ENCODE data around the gene RBM22.

GRCh38 chr5:150651924-150652671, 48.8 kb downstream of the RBM22 start:
- TF ChIP-seq EZH2phosphoT487 (IDR thresholded peaks at IDR 0.05; ENCODE audit: borderline replicate concordance) (no peak), RAD21 (IDR thresholded peaks at IDR 0.05; ENCODE audit: low read depth) (no peak), REST (IDR thresholded peaks at IDR 0.05; ENCODE audit: low read depth) (no peak), POLR2AphosphoS5 (IDR thresholded peaks at IDR 0.05; ENCODE audit: low read depth, low read length) (no peak), ZBTB33 (IDR thresholded peaks at IDR 0.05; ENCODE audit: extremely low read depth, insufficient replicate concordance, low read length) (no peak), POLR2A (IDR thresholded peaks at IDR 0.05; ENCODE audit: borderline replicate concordance, extremely low read depth, insufficient read depth, insufficient read length) (no peak), YY1 (IDR thresholded peaks at IDR 0.05; ENCODE audit: extremely low read depth, insufficient replicate concordance, low read depth, low read length) (no peak), EZH2 (IDR thresholded peaks at IDR 0.05) (no peak), EGR1 (IDR thresholded peaks at IDR 0.05; ENCODE audit: low read depth) (no peak), SRF (IDR thresholded peaks at IDR 0.05; ENCODE audit: low read depth) (no peak), ZNF274 (IDR thresholded peaks at IDR 0.05; ENCODE audit: low read depth, low read length) (no peak)
- TF ChIP-seq, protein P1, sequence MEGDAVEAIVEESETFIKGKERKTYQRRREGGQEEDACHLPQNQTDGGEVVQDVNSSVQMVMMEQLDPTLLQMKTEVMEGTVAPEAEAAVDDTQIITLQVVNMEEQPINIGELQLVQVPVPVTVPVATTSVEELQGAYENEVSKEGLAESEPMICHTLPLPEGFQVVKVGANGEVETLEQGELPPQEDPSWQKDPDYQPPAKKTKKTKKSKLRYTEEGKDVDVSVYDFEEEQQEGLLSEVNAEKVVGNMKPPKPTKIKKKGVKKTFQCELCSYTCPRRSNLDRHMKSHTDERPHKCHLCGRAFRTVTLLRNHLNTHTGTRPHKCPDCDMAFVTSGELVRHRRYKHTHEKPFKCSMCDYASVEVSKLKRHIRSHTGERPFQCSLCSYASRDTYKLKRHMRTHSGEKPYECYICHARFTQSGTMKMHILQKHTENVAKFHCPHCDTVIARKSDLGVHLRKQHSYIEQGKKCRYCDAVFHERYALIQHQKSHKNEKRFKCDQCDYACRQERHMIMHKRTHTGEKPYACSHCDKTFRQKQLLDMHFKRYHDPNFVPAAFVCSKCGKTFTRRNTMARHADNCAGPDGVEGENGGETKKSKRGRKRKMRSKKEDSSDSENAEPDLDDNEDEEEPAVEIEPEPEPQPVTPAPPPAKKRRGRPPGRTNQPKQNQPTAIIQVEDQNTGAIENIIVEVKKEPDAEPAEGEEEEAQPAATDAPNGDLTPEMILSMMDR (IDR thresholded peaks at IDR 0.05 in 2 of 3, conservative IDR thresholded peaks at IDR 0.05 in 1 of 3; ENCODE audit: borderline replicate concordance in 1 of 3, insufficient read depth in 1 of 3, low read depth in 2 of 3, low read length in 2 of 3), result no peak
